Measurements from ENCODE around the gene TAL1. TPM values are rescaled to one million over a fixed set of nuclear protein-coding genes. Genes with fewer than 3 reads are reported as not detected.

TAL1 gene
- total and polyA plus RNA-seq, 2 of the 13 experiments (the other 11 are each of a cell fraction or from before 2014, with no cell fraction given) = 0.05 TPM; not detected in 1

- no peak for TF ChIP-seq ZNF281 (CRISPR knock-in tag; IDR thresholded peaks at IDR 0.05; ENCODE audit: borderline replicate concordance)
These were observed 9.5 kb downstream of the TAL1 start (continued) for GRCh38 chr1:47222476-47222875.

- POLR2A ChIA-PET = no interaction called here
- CTCF ChIA-PET (ENCODE audit: low intra/inter-chr PET ratio, low total read pairs) = no interaction called here
- TF ChIP-seq ZBTB46 (CRISPR knock-in tag; IDR thresholded peaks at IDR 0.05; ENCODE audit: borderline replicate concordance) = no peak
- TF ChIP-seq ATF7 (IDR thresholded peaks at IDR 0.05) = no peak
- TF ChIP-seq ATF7 (CRISPR knock-in tag; IDR thresholded peaks at IDR 0.05) = no peak
- no peaks in the 10 kb centered on the region for H3K9me3 ChIP-seq (ENCODE audit: low read length)
- no peaks in the 10 kb centered on the region for H4K20me1 ChIP-seq (ENCODE audit: insufficient read depth, low read length)
- H3K27ac ChIP-seq (ENCODE audit: extremely low read length, insufficient read depth, low read length) = no peak overlapping the region
- DNase-seq (ENCODE audit: low spot score) (no peak), FAIRE-seq (no peak), ATAC-seq (no peak)
- WGBS (ENCODE audit: low lambda C conversion rate) = 74% methylated on average over 12 of the region's 29 CpGs
- H3K79me2 ChIP-seq (ENCODE audit: insufficient read depth, low read length) = no peaks in the 10 kb centered on the region
- intact Hi-C loops (cut with micrococcal nuclease; ENCODE audit: unreplicated experiment) (loop anchor here (5.0 kb wide), 1 partner anchor 268 kb away; no protein-coding TSS in a partner anchor), in situ Hi-C loops (cut with HindIII; ENCODE audit: extremely low pct_ligation_motif_present, low pct_unique_long_range_greater_than_20kb) (no loop called here)
- no peak overlapping the region for H3K9ac ChIP-seq (ENCODE audit: insufficient read depth, low read depth, low read length)
- peaks cover 33% of the 10 kb centered on the region for H3K4me1 ChIP-seq (ENCODE audit: insufficient read depth, low read length)
- peaks cover 3 to 56% of the 10 kb centered on the region in 2 experiments for H3K27me3 ChIP-seq (ENCODE audit: control insufficient read depth in 1 of 2, insufficient read depth in 2 of 2, low read length in 2 of 2)
- H3K4me3 ChIP-seq (replicated peaks in 1 of 3; ENCODE audit: insufficient read depth in 1 of 3, low read depth in 2 of 3, low read length in 3 of 3) = no peak overlapping the region
- H2AFZ ChIP-seq (ENCODE audit: low read length) = no peak overlapping the region
- no peaks in the 10 kb centered on the region for H3K36me3 ChIP-seq (replicated peaks in 1 of 2; ENCODE audit: control insufficient read depth in 1 of 2, insufficient read depth in 2 of 2, low read length in 2 of 2)
- no TSS peak for BruUV-seq (replicated peaks)
- no peak overlapping the region for H3K4me2 ChIP-seq (ENCODE audit: low read depth, low read length)
These were observed 12.3 kb downstream of the TAL1 start for GRCh38 chr1:47219590-47220220.
